NCI-H1105 treated with DMSO at 0.1 percent for 48 hours (cell line): ENCODE measurements around the gene STAB1.
"Not testable (repeated sequence)": the region's sequence is repeated elsewhere in the genome, so short reads cannot be mapped to it uniquely, and the experiment has no call there.

ENCODE experiments used
- DNase-seq: peaks from one replicate; lab custom pipeline; 2025; lab: John Stamatoyannopoulos, UW

STAB1 gene

GRCh38 chr3:52524752-52525679, 29.9 kb downstream of the STAB1 start:
- peak; percentile 69 for DNase-seq

- DNase-seq: peak; percentile 15
Measured at GRCh38 chr3:52525680-52526561, 30.8 kb downstream of the STAB1 start.

- not testable (repeated sequence) for DNase-seq
Measured at GRCh38 chr3:52526671-52527038, 31.5 kb downstream of the STAB1 start.

GRCh38 chr3:52527039-52527731, 32.0 kb downstream of the STAB1 start:
- no peak for DNase-seq

GRCh38 chr3:52527732-52528585, 32.8 kb downstream of the STAB1 start:
- no peak for DNase-seq

GRCh38 chr3:52528586-52529375, 33.6 kb downstream of the STAB1 start:
- no peak for DNase-seq

GRCh38 chr3:52529376-52530333, 34.5 kb downstream of the STAB1 start:
- DNase-seq: no peak

GRCh38 chr3:52530918-52531826, 36.0 kb downstream of the STAB1 start:
- DNase-seq: no peak

GRCh38 chr3:52531860-52532516, 36.9 kb downstream of the STAB1 start:
- DNase-seq: no peak

- no peak for DNase-seq
Measured at GRCh38 chr3:52532517-52532837, 37.3 kb downstream of the STAB1 start.

GRCh38 chr3:52532838-52533622, 37.9 kb downstream of the STAB1 start:
- DNase-seq: no peak

GRCh38 chr3:52533623-52534280, 38.6 kb downstream of the STAB1 start, which contains the start of gene NT5DC2:
TSS of gene NT5DC2 (minus strand) at chr3:52533857. CDS start at chr3:52533737, 120 bp downstream.
- peak; percentile 55 for DNase-seq

- DNase-seq: peak; percentile 22
Measured at GRCh38 chr3:52534281-52535183, 39.4 kb downstream of the STAB1 start.

- no peak for DNase-seq
Measured at GRCh38 chr3:52535411-52536111, 40.4 kb downstream of the STAB1 start.

GRCh38 chr3:52536112-52536368, 40.9 kb downstream of the STAB1 start:
- no peak for DNase-seq
